Measurements from ENCODE around the gene PEF1.

The PEF1 gene

GRCh38 chr1:31666263-31666963 lies 21.7 kb upstream of the PEF1 start:
- Mint-ChIP-seq H3K27me3 (peaks cover 27% of the 10 kb centered on the region), H3K27ac (no peak overlapping the region)

DNA sequence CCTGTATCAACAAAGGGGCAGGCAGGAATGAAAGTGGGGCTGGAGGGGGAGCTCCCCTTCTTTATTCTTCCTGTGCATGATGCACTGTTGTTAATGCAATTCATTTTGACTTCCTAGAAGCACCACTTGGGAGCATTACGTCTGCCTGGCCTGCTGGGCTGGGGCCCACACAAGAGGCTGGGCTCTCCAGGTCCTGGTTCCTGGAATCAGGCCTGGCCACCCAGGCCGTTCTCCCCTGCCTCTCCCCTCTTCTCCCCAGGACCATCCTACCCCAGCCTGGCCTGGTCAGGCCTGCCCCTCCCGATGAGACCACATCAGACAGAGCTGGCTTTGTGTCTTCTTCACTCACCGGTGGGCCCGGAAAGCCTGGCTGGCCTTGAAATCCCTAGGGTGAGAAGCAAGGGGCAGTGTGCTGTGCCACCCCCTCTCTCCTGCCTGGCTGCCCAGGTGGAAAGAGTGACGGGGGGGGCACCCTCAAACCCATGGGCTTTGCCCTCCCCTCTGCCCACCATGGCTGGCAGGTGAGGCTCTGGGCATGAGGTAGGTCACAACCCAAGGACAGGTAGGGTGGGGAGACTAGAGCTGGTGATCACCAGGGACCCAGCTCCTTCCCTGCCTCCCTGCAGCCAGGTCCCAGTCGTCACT lies 20.7 kb upstream of the PEF1 start:
- Mint-ChIP-seq H3K36me3 (ENCODE audit: low read depth) (no peaks in the 10 kb centered on the region), H3K27me3 (peaks cover 18% of the 10 kb centered on the region), H3K4me3 (no peak overlapping the region), H3K27ac (no peak overlapping the region), H3K4me1 (ENCODE audit: low read depth) (peaks cover 8% of the 10 kb centered on the region), H3K9me3 (no peaks in the 10 kb centered on the region)
- no peak for DNase-seq

More at GRCh38 chr1:31666263-31666963, 21.7 kb upstream of the PEF1 start:
- no peak for DNase-seq
- Mint-ChIP-seq H3K9me3 (no peaks in the 10 kb centered on the region), H3K36me3 (ENCODE audit: low read depth) (no peaks in the 10 kb centered on the region), H3K4me1 (ENCODE audit: low read depth) (peaks cover 9% of the 10 kb centered on the region), H3K4me3 (no peak overlapping the region)

GRCh38 chr1:31664528-31664927 lies 19.9 kb upstream of the PEF1 start:
- Mint-ChIP-seq H3K27me3 (peaks cover 11% of the 10 kb centered on the region), H3K27ac (no peak overlapping the region), H3K9me3 (no peaks in the 10 kb centered on the region)

GRCh38 chr1:31663622-31664452 lies 19.2 kb upstream of the PEF1 start:
- Mint-ChIP-seq H3K9me3 (no peaks in the 10 kb centered on the region), H3K4me1 (ENCODE audit: low read depth) (no peaks in the 10 kb centered on the region), H3K36me3 (ENCODE audit: low read depth) (no peaks in the 10 kb centered on the region), H3K4me3 (no peak overlapping the region), H3K27ac (no peak overlapping the region), H3K27me3 (peaks cover 4% of the 10 kb centered on the region)
- peak; percentile 81 for DNase-seq

More at GRCh38 chr1:31664528-31664927, 19.9 kb upstream of the PEF1 start:
- Mint-ChIP-seq H3K36me3 (ENCODE audit: low read depth) (no peaks in the 10 kb centered on the region), H3K4me3 (no peak overlapping the region), H3K4me1 (ENCODE audit: low read depth) (peaks cover under 1% of the 10 kb centered on the region)
- DNase-seq, result no peak

- Mint-ChIP-seq H3K36me3 (ENCODE audit: low read depth) (no peaks in the 10 kb centered on the region), H3K9me3 (no peaks in the 10 kb centered on the region), H3K27ac (no peak overlapping the region), H3K27me3 (peaks cover 3% of the 10 kb centered on the region), H3K4me3 (no peak overlapping the region), H3K4me1 (ENCODE audit: low read depth) (no peaks in the 10 kb centered on the region)
- DNase-seq, result no peak
Observed at GRCh38 chr1:31662463-31662862, 17.8 kb upstream of the PEF1 start.

- Mint-ChIP-seq H3K4me1 (ENCODE audit: low read depth) (no peaks in the 10 kb centered on the region), H3K4me3 (no peak overlapping the region), H3K27ac (no peak overlapping the region), H3K27me3 (peaks cover 3% of the 10 kb centered on the region), H3K9me3 (no peaks in the 10 kb centered on the region), H3K36me3 (ENCODE audit: low read depth) (no peaks in the 10 kb centered on the region)
- no peak for DNase-seq
Observed at GRCh38 chr1:31661856-31662255, 17.2 kb upstream of the PEF1 start.

DNA sequence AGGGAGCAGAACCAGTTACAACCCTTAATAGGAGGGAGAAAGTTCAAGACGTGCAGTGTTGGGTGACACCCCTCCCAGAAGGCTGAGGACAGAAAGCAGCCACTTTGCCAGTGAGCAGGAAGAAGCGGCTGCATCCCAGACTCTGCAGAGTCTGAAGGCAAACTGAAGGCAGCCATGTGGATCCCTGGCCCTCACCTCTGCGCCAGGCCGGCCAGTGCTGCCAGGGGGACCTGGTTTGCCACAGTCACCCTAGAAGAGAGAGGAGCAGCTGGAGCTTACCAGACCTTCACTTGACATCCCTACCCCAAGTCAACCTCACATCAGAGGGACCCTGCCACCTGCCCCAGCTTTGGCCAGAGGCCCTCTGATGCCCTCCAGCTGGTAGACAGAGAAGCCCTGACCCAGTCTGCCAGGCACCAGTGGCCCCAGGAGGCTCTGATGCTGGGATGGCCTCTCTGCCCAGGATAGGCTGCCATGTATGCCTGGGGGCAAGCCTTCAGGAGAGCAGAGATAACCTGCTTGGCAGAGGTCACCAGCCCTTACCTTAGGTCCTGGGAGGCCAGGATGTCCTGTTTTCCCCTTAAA lies 16.3 kb upstream of the PEF1 start:
- no peak overlapping the region for H3K27ac Mint-ChIP-seq
- H3K4me1 Mint-ChIP-seq (ENCODE audit: low read depth), result no peaks in the 10 kb centered on the region
- no peaks in the 10 kb centered on the region for H3K9me3 Mint-ChIP-seq
- no peaks in the 10 kb centered on the region for H3K36me3 Mint-ChIP-seq (ENCODE audit: low read depth)
- H3K27me3 Mint-ChIP-seq, result peaks cover 3% of the 10 kb centered on the region
- no peak overlapping the region for H3K4me3 Mint-ChIP-seq
- DNase-seq, result no peak

DNA sequence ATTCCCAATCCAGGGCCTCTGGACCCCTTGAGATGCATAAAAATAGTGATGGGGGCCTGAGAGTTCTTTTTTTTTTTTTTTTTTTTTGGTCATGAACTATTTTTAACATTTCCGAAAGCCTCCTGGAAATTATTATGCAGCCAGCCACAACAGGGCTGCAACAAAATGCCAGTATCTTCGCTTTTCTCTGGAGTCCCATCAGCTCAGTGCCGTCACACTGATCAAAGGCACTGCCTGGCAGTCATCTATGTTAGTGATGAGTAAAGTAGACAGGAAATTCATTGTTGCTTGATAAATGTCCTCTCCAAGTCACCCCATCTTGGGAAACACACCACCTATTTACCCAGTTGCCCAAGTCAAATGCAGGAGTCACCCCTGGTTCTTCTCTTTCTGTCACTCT lies 15.2 kb upstream of the PEF1 start:
- no peaks in the 10 kb centered on the region for H3K4me1 Mint-ChIP-seq (ENCODE audit: low read depth)
- peaks cover 3% of the 10 kb centered on the region for H3K27me3 Mint-ChIP-seq
- no peak for DNase-seq
- H3K4me3 Mint-ChIP-seq, result no peak overlapping the region
- no peaks in the 10 kb centered on the region for H3K9me3 Mint-ChIP-seq
- no peak overlapping the region for H3K27ac Mint-ChIP-seq
- H3K36me3 Mint-ChIP-seq (ENCODE audit: low read depth), result no peaks in the 10 kb centered on the region

- no peak for DNase-seq
- H3K4me3 Mint-ChIP-seq, result no peak overlapping the region
- no peaks in the 10 kb centered on the region for H3K9me3 Mint-ChIP-seq
- no peaks in the 10 kb centered on the region for H3K4me1 Mint-ChIP-seq (ENCODE audit: low read depth)
- no peaks in the 10 kb centered on the region for H3K36me3 Mint-ChIP-seq (ENCODE audit: low read depth)
- peaks cover 3% of the 10 kb centered on the region for H3K27me3 Mint-ChIP-seq
- H3K27ac Mint-ChIP-seq, result no peak overlapping the region
Observed at GRCh38 chr1:31658721-31659120, 14.0 kb upstream of the PEF1 start.

- no peaks in the 10 kb centered on the region for H3K9me3 Mint-ChIP-seq
- H3K36me3 Mint-ChIP-seq (ENCODE audit: low read depth), result no peaks in the 10 kb centered on the region
- H3K4me1 Mint-ChIP-seq (ENCODE audit: low read depth), result no peaks in the 10 kb centered on the region
- no peak overlapping the region for H3K4me3 Mint-ChIP-seq
- no peak for DNase-seq
- no peak overlapping the region for H3K27ac Mint-ChIP-seq
- peaks cover 1% of the 10 kb centered on the region for H3K27me3 Mint-ChIP-seq
Observed at GRCh38 chr1:31657972-31658510, 13.4 kb upstream of the PEF1 start.

DNA sequence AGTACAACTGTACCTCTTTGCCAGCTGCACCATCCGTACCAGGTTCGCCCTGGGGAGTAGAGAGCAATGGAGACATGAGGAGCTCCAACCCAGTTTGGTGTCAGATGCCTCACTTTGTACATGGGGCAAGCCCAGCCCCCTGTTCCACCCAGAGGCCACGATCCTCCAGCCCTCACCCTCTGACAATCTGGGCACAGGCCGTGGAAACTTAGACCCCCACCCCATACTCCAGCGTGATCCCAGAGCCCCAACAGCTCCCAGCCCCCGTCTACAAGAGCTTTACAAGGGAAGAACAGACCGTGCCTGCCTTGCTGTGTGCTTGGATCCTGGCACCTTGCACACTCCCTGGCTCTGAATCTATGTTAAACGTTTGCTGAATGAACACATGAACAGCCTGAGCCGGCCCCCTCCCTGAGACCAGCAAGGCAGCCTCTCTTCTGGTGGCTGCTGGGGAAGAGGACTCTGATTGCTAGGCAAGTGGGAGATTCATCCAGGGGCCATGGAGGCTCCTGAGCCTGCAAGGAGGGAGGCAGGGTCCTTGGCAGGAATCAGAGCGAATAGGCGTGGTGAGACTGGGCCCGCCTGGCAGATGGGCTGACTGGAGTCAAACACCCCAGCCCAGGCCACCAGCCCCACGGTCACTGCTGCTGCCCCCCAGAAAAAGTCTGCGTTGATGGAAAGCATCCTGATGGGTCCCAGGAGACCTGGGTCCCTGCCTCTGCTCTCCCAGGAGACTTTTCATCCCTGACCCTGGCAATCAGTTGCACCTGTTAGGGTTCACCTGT lies 12.5 kb upstream of the PEF1 start:
- no peak overlapping the region for H3K27ac Mint-ChIP-seq
- no peak for DNase-seq
- no peaks in the 10 kb centered on the region for H3K27me3 Mint-ChIP-seq
- H3K36me3 Mint-ChIP-seq (ENCODE audit: low read depth), result no peaks in the 10 kb centered on the region
- no peak overlapping the region for H3K4me3 Mint-ChIP-seq
- H3K9me3 Mint-ChIP-seq, result no peaks in the 10 kb centered on the region
- no peaks in the 10 kb centered on the region for H3K4me1 Mint-ChIP-seq (ENCODE audit: low read depth)

- Mint-ChIP-seq H3K27ac (no peak overlapping the region), H3K36me3 (ENCODE audit: low read depth) (no peaks in the 10 kb centered on the region), H3K27me3 (no peaks in the 10 kb centered on the region), H3K9me3 (no peaks in the 10 kb centered on the region), H3K4me1 (ENCODE audit: low read depth) (no peaks in the 10 kb centered on the region), H3K4me3 (no peak overlapping the region)
- DNase-seq, result no peak
Observed at GRCh38 chr1:31655756-31656155, 11.1 kb upstream of the PEF1 start.

DNA sequence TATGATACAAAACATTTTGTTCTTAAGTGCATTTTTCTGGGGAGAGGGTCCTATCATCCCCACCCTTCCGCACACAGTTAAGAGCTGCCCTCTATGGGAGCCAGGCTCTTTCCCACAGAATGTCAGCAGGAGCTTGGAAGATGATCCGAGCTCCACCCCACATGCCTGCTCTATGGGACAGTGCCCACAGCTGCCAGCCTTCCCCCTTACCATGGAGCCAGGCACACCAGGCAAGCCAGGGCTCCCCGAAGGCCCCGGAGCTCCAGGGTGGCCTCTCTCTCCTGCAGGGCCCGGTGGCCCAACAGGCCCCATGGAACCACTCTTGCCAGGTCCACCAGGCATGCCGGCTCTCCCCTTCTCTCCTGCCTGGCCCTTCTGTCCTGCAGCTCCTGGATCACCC lies 10.4 kb upstream of the PEF1 start:
- Mint-ChIP-seq H3K27me3 (no peaks in the 10 kb centered on the region), H3K4me1 (ENCODE audit: low read depth) (no peaks in the 10 kb centered on the region), H3K4me3 (no peak overlapping the region), H3K27ac (no peak overlapping the region), H3K9me3 (no peaks in the 10 kb centered on the region), H3K36me3 (ENCODE audit: low read depth) (no peaks in the 10 kb centered on the region)
- DNase-seq, result no peak

DNA sequence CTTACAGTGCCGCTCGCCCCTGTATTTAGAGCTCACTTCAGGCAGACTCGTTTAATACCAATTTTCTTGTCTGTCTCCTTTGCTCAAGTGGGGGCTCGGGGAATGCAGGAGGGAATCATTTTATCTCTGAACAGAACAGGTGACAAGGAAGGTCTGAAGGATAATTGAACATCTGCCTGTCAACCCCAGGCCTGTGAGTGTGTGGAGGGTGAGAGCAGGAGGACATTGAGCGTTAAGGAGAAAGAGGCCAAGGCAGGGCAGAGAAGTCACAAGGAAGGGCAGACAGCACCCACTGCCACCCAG lies 9.7 kb upstream of the PEF1 start:
- Mint-ChIP-seq H3K27ac (no peak overlapping the region), H3K27me3 (no peaks in the 10 kb centered on the region), H3K9me3 (no peaks in the 10 kb centered on the region), H3K4me3 (no peak overlapping the region), H3K4me1 (ENCODE audit: low read depth) (no peaks in the 10 kb centered on the region), H3K36me3 (ENCODE audit: low read depth) (no peaks in the 10 kb centered on the region)
- DNase-seq, result no peak
